Kidney (tissue), 14 donors: ENCODE results near the gene PPP4R2. TPM values are rescaled to one million over a fixed set of nuclear protein-coding genes. Genes with fewer than 3 reads are reported as not detected.

ENCODE experiments used
- DNase-seq, 5 donors: peaks; one replicate each; pipeline ENCODE4 v3.0.0-alpha.2; 2013 to 2020
- FAIRE-seq: peaks from 2 replicates; lab custom pipeline; 2012; peaks lifted over from hg19 to GRCh38; lab: Jason Lieb, UNC
- H3K27ac ChIP-seq, 2 donors: one replicate each; pipeline ENCODE4 v1.7.0; 2013; ENCODE audit warnings: low read depth in 2 of 2, low read length in 2 of 2, inconsistent platforms in 1 of 2
- H3K27me3 ChIP-seq: one replicate; pipeline ENCODE4 v1.7.1; 2013; ENCODE audit warnings: low read length, inconsistent platforms; ENCODE audit not compliant: control insufficient read depth, insufficient read depth
- H3K36me3 ChIP-seq, 3 donors: one replicate each; pipeline versions ENCODE4 v1.7.0 to v1.7.1; 2013; ENCODE audit warnings: low read length in 3 of 3, control low read depth in 1 of 3, inconsistent platforms in 1 of 3; ENCODE audit not compliant: insufficient read depth in 3 of 3, control insufficient read depth in 2 of 3
- H3K4me1 ChIP-seq, 3 donors: one replicate each; pipeline versions ENCODE4 v1.7.0 to v1.7.1; 2013; ENCODE audit warnings: low read length in 3 of 3, inconsistent platforms in 1 of 3, low read depth in 1 of 3; ENCODE audit not compliant: control insufficient read depth in 2 of 3, insufficient read depth in 2 of 3
- H3K4me3 ChIP-seq, 3 donors: one replicate each; pipeline versions ENCODE4 v1.7.0 to v1.8.1; 2013; ENCODE audit warnings: low read length in 3 of 3, control low read depth in 1 of 3, inconsistent platforms in 1 of 3
- H3K9ac ChIP-seq, 3 donors: one replicate each; pipeline versions ENCODE4 v1.7.0 to v1.7.1; 2013; ENCODE audit warnings: low read length in 3 of 3, control low read depth in 1 of 3, inconsistent platforms in 1 of 3
- H3K9me3 ChIP-seq, 3 donors: one replicate each; pipeline versions ENCODE4 v1.7.0 to v1.7.1; 2013; ENCODE audit warnings: low read length in 3 of 3, control low read depth in 1 of 3, inconsistent platforms in 1 of 3; ENCODE audit not compliant: control insufficient read depth in 2 of 3, insufficient read depth in 1 of 3
- CTCF ChIP-seq: IDR thresholded peaks from 3 replicates; pipeline ENCODE4 v1.5.1; 2012; ENCODE audit warnings: mild to moderate bottlenecking, moderate library complexity, borderline replicate concordance; ENCODE audit not compliant: insufficient read depth; ENCODE audit errors: extremely low read depth
- intact Hi-C: fragments of 100-400 bp; cut with DNase I; formaldehyde crosslinking; loops from one replicate; pipeline ENCODE4 v1.11.1; 2022
- polyA plus RNA-seq: library from polyadenylated mRNA; stranded (reverse); fragments of 350-450 nt; fragmentation: Illumina TruSeq; extraction: RNeasy Lipid Tissue Mini Kit (QIAGEN cat#74804); gene quantifications from one replicate; pipeline ENCODE4 v1.2.3, GENCODE V29; 2014; ENCODE audit warnings: low read depth, low replicate concordance; ENCODE audit not compliant: insufficient read depth
- total RNA-seq: library from RNA; stranded (reverse); fragmentation: NEBNext Ultra II Directional; extraction: Animal tissue kit (Norgen Biotek cat#: 25700); gene quantifications from one replicate; pipeline ENCODE4 v1.2.1, GENCODE V29; 2021
- donor health status: control.
- donor health status: control.
- donor health status: control.
- donor health status: control.
- donor health status: control.
- donor health status: DM: yes; HTN: yes; CAD: no.
- donor health status: Normal renal cell carcinoma (clear cell type).

Gene PPP4R2
- total and polyA plus RNA-seq, 2 donors from 2014 or later: 14.5 to 72.0 TPM

- Histone ChIP-seq H3K27ac (no peak overlapping the region), H3K4me1 (no peaks in the 10 kb centered on the region), H3K27me3 (no peaks in the 10 kb centered on the region), H3K4me3 (no peak overlapping the region), H3K9me3 (no peaks in the 10 kb centered on the region), H3K9ac (no peak overlapping the region), H3K36me3 (no peaks in the 10 kb centered on the region)
- DNase-seq (peak in 1 of 5 donors; percentile 34), FAIRE-seq (no peak)
- no peak for TF ChIP-seq CTCF
- intact Hi-C loops: no loop called here
These were observed 83.8 kb downstream of the PPP4R2 start for GRCh38 chr3:73080216-73080966.

GRCh38 chr3:73081140-73081539 lies 84.5 kb downstream of the PPP4R2 start:
- no peaks in the 10 kb centered on the region for H3K9me3 ChIP-seq
- FAIRE-seq (no peak), DNase-seq (no peak)
- no peak for TF ChIP-seq CTCF
- no peak overlapping the region for H3K27ac ChIP-seq
- no peaks in the 10 kb centered on the region for H3K4me1 ChIP-seq
- no peaks in the 10 kb centered on the region for H3K36me3 ChIP-seq
- no peaks in the 10 kb centered on the region for H3K27me3 ChIP-seq
- H3K9ac ChIP-seq: no peak overlapping the region
- intact Hi-C loops: no loop called here
- no peak overlapping the region for H3K4me3 ChIP-seq

- no peaks in the 10 kb centered on the region for H3K9me3 ChIP-seq
- FAIRE-seq (no peak), DNase-seq (no peak)
- intact Hi-C loops: no loop called here
- no peaks in the 10 kb centered on the region for H3K36me3 ChIP-seq
- H3K4me1 ChIP-seq: no peaks in the 10 kb centered on the region
- H3K9ac ChIP-seq: no peak overlapping the region
- no peaks in the 10 kb centered on the region for H3K27me3 ChIP-seq
- no peak overlapping the region for H3K4me3 ChIP-seq
- TF ChIP-seq CTCF: no peak
- no peak overlapping the region for H3K27ac ChIP-seq
These were observed 87.6 kb downstream of the PPP4R2 start for GRCh38 chr3:73084170-73084569.
